Activated CD4-positive, alpha-beta memory T cell treated with anti-CD3 and anti-CD28 coated beads, Interleukin-2, amount 10 ng/mL, durations not matched to agents 7 days and 5 days (primary cell): ENCODE measurements around the gene ZBTB42. TPM values are rescaled to one million over a fixed set of nuclear protein-coding genes. Genes with fewer than 3 reads are reported as not detected.

Experiments
- CTCF ChIA-PET: fragments of 350-600 bp; sonication (Branson Sonifier 250); formaldehyde crosslinking; loops from one replicate; lab custom pipeline; 2021; ENCODE audit warnings: antibody characterized with exemption, inconsistent platforms; lab: Charles Lee
- POLR2A ChIA-PET: fragments of 350-600 bp; sonication (Branson Sonifier 250); formaldehyde crosslinking; loops from one replicate; lab custom pipeline; 2021; ENCODE audit warnings: antibody characterized with exemption; lab: Charles Lee
- DNase-seq: peaks from one replicate; pipeline ENCODE4 v3.0.0-alpha.2; 2020
- H3K27ac Mint-ChIP-seq: one replicate; pipeline ENCODE4 v1.8.0; 2021; ENCODE audit warnings: mild to moderate bottlenecking, mixed read lengths
- H3K27me3 Mint-ChIP-seq: one replicate; pipeline ENCODE4 v1.8.0; 2021; ENCODE audit warnings: mixed read lengths
- H3K36me3 Mint-ChIP-seq: one replicate; pipeline ENCODE4 v1.8.0; 2021; ENCODE audit warnings: low read depth, mixed read lengths
- H3K4me1 Mint-ChIP-seq: one replicate; pipeline ENCODE4 v1.8.0; 2021; ENCODE audit warnings: mixed read lengths
- H3K4me3 Mint-ChIP-seq: one replicate; pipeline ENCODE4 v1.8.0; 2021; ENCODE audit warnings: mild to moderate bottlenecking, mixed read lengths
- H3K9me3 Mint-ChIP-seq: one replicate; pipeline ENCODE4 v1.8.0; 2021; ENCODE audit warnings: mixed read lengths
- total RNA-seq, 2 experiments: library from RNA; stranded (reverse); gene quantifications; one replicate each; pipeline ENCODE4 v1.2.3, GENCODE V29; 2021

Gene ZBTB42
- 1 to 10 TPM; 4.9 to 5.5 TPM for total RNA-seq

DNA sequence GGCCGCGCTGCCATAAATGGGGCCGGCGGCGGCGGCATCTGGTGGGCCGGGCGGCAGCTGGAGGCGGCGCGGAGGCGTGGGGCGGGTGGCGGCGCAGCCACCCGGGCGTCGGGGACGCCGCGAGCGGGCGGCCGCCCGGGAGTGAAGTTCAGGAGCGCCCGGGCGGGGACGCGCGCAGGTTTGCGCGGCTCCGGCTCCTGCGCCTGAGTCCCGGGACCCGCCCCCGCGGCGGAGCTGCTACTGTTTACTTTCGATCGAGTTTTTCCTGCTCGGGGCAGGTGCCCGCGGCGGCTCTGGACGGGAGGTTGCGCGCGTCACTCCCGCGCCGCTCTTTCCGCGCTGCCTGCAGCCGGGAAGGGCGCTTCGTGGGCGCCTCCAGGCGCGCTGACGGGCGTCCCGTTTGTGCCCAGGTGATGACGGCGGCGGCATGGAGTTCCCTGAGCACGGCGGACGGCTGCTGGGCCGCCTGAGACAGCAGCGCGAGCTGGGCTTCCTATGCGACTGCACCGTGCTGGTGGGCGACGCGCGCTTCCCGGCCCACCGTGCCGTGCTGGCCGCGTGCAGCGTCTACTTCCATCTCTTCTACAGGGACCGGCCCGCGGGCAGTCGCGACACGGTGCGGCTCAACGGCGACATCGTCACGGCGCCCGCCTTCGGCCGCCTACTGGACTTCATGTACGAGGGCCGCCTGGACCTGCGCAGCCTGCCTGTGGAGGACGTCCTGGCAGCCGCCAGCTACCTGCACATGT, at the start of gene ZBTB42:
ZBTB42 (plus strand) TSS at position 331 of the 749 bp plus-strand sequence; CDS start at position 428, 97 bp downstream.
- ChIA-PET CTCF (interaction anchor here (0.9 to 2.2 kb wide), 3 partner anchors 32 to 48 kb away, joined by 3 to 8 read pairs (median 3); partner anchors contain the start of gene SIVA1), POLR2A (interaction anchor here (1.0 to 3.0 kb wide), 7 partner anchors 10 to 264 kb away, joined by 3 to 19 read pairs (median 4); partner anchors contain the start of genes GPR132 and SIVA1)
- no peaks in the 10 kb centered on the region for H3K9me3 Mint-ChIP-seq
- H3K4me1 Mint-ChIP-seq: peaks cover 28% of the 10 kb centered on the region
- DNase-seq: peak; percentile 79
- peak within 1 kb of the TSS; percentile 81 for H3K4me3 Mint-ChIP-seq
- peak within 1 kb of the TSS; percentile 61 for H3K27ac Mint-ChIP-seq
- H3K36me3 Mint-ChIP-seq: no peaks in the 10 kb centered on the region
- peaks cover 9% of the 10 kb centered on the region for H3K27me3 Mint-ChIP-seq

DNA sequence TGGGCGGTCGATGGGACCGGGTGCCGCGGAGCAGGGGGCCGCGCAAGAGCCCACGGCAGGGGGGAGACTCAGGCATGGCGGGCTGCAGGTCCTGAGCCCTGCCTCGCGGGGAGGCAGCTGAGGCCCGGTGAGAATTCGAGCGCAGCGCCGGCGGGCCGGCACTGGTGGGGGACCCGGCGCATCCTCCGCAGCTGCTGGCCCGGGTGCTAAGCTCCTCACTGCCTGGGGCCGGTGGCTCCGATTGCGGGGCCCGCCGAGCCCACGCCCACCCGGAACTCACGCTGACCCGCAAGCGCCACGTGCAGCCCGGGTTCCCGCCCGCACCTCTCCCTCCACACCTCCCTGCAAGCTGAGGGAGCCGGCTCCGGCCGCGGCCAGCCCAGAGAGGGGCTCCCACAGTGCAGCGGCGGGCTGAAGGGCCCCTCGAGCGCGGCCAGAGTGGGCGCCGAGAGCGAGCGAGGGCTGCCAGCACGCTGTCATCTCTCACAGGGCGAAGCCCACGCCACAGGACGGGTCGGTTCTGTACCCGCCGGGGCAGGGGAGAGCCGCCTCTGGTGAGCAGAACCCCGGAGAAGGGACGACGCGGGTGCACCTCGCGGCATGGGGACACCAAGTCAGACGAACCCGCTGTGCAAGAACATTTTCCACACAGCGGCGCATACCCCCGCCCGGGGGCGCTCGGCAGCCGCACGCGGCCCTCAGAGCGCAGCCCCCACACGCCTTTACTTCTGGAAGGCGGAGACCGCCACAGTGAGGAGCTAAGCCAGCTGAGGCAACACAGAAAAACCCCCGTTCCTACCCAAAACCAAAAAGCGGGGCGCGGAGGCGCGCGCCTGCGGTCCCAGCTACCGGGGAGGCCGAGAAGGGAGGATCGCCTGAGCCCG, 49.1 kb upstream of the ZBTB42 start:
- no peaks in the 10 kb centered on the region for H3K27me3 Mint-ChIP-seq
- H3K4me1 Mint-ChIP-seq: peaks cover 35% of the 10 kb centered on the region
- peaks cover 9% of the 10 kb centered on the region for H3K36me3 Mint-ChIP-seq
- no peak for DNase-seq
- H3K27ac Mint-ChIP-seq: peak overlapping the region; percentile 90
- peak overlapping the region; percentile 78 for H3K4me3 Mint-ChIP-seq
- ChIA-PET CTCF (interaction anchor here (0.9 to 4.6 kb wide), 10 partner anchors 13 to 268 kb away, joined by 3 to 29 read pairs (median 6); partner anchors contain the start of genes ADSS1 and ZBTB42), POLR2A (interaction anchor here (0.7 to 3.2 kb wide), 28 partner anchors 10 to 1190 kb away, joined by 3 to 29 read pairs (median 6); partner anchors contain the start of genes ADSS1, BAG5, CDCA4 and GPR132)
- no peaks in the 10 kb centered on the region for H3K9me3 Mint-ChIP-seq

- Mint-ChIP-seq H3K36me3 (peaks cover 14% of the 10 kb centered on the region), H3K27ac (peak overlapping the region; percentile 90), H3K27me3 (no peaks in the 10 kb centered on the region), H3K4me1 (peaks cover 40% of the 10 kb centered on the region), H3K4me3 (peak overlapping the region; percentile 78), H3K9me3 (no peaks in the 10 kb centered on the region)
- POLR2A ChIA-PET: interaction anchor here (0.7 to 3.2 kb wide), 28 partner anchors 9 to 1190 kb away, joined by 3 to 29 read pairs (median 6); partner anchors contain the start of genes ADSS1, BAG5, CDCA4 and GPR132
- CTCF ChIA-PET: interaction anchor here (0.9 to 4.6 kb wide), 10 partner anchors 13 to 267 kb away, joined by 3 to 29 read pairs (median 6); partner anchors contain the start of genes ADSS1 and ZBTB42
- no peak for DNase-seq
These were observed 48.5 kb upstream of the ZBTB42 start for GRCh38 chr14:104752423-104752734.

- Mint-ChIP-seq H3K4me1 (peaks cover 42% of the 10 kb centered on the region), H3K4me3 (peak within 1 kb of the TSS; percentile 78), H3K27ac (peak within 1 kb of the TSS; percentile 90), H3K9me3 (no peaks in the 10 kb centered on the region), H3K27me3 (no peaks in the 10 kb centered on the region), H3K36me3 (peaks cover 18% of the 10 kb centered on the region)
- ChIA-PET POLR2A (interaction anchor here (0.8 to 3.2 kb wide), 27 partner anchors 9 to 1191 kb away, joined by 3 to 29 read pairs (median 6); partner anchors contain the start of genes ADSS1, BAG5, CDCA4 and GPR132), CTCF (interaction anchor here (0.9 to 4.6 kb wide), 11 partner anchors 12 to 267 kb away, joined by 3 to 29 read pairs (median 4); partner anchors contain the start of genes ADSS1 and ZBTB42)
- DNase-seq: peak; percentile 100
These were observed 48.0 kb upstream of the ZBTB42 start, which contains the start of gene SIVA1 for GRCh38 chr14:104752735-104753527. Gene SIVA1 (plus strand): TSS chr14:104753147. CDS start chr14:104753202, 55 bp downstream.

- peak; percentile 35 for DNase-seq
- POLR2A ChIA-PET: interaction anchor here (0.9 to 3.2 kb wide), 16 partner anchors 8 to 312 kb away, joined by 3 to 29 read pairs (median 8); partner anchors contain the start of genes ADSS1, GPR132 and ZBTB42
These were observed 47.2 kb upstream of the ZBTB42 start for GRCh38 chr14:104753528-104754212.

DNA sequence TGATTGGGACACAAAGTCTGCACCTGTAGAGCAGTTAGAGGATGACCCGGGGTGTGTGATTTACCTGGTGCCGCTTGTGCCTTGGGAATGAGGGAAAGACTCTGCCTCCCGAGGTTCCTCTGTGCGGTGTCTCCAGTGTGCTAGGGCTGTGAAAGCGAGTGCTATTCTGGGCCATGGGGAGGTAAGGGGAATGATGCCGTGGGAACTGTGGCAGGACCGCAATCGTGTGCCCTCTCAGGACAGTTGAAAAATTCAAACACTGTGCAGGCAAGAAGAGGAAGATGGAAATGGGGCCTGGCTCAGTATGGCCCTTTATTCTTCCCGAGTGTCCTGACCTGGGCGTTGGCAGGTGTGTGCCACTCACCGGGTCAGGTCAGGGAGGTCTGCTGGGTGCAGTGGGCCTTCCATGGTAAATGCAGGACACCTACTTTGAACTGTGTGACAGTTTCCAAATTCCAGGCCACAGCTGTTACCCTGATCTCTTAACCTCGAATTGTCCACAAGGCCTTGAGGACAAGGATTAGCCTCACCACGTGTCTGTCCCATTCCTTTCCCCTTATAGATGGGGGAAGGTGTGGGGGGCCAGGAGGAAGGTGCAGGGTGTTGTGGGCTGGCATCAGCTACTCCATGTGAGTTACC, 46.6 kb upstream of the ZBTB42 start:
- POLR2A ChIA-PET: interaction anchor here (0.8 to 2.8 kb wide), 6 partner anchors 12 to 59 kb away, joined by 3 to 19 read pairs (median 6); partner anchors contain the start of gene ZBTB42

More at GRCh38 chr14:104753528-104754212, 47.2 kb upstream of the ZBTB42 start:
- peaks cover 42% of the 10 kb centered on the region for H3K4me1 Mint-ChIP-seq
- H3K4me3 Mint-ChIP-seq: peak overlapping the region; percentile 78
- CTCF ChIA-PET: interaction anchor here (1.0 to 4.6 kb wide), 5 partner anchors 12 to 73 kb away, joined by 3 to 29 read pairs (median 14); partner anchors contain the start of gene ZBTB42
- no peaks in the 10 kb centered on the region for H3K9me3 Mint-ChIP-seq
- no peaks in the 10 kb centered on the region for H3K27me3 Mint-ChIP-seq
- peak overlapping the region; percentile 67 for H3K27ac Mint-ChIP-seq
- peaks cover 18% of the 10 kb centered on the region for H3K36me3 Mint-ChIP-seq

DNA sequence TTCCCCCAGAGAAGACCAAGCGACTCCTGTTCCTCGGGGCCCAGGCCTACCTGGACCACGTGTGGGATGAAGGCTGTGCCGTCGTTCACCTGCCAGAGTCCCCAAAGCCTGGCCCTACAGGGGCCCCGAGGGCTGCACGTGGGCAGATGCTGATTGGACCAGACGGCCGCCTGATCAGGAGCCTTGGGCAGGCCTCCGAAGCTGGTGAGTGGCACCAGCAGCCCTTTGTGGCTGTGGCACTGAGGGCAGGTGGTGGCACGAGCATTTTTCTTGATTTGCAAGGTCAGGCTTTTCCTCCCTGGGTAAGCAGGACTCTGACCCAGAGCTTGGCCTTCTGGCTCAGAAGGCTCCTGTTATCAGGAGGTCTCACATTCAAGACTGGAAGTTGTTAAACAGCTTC, 45.3 kb upstream of the ZBTB42 start:
- CTCF ChIA-PET: interaction anchor here (1.3 kb wide), 1 partner anchor 13 kb away, joined by 3 read pairs; no protein-coding TSS in a partner anchor
- H3K27me3 Mint-ChIP-seq: no peaks in the 10 kb centered on the region

More for the DNA sequence above, 46.6 kb upstream of the ZBTB42 start:
- CTCF ChIA-PET: interaction anchor here (1.0 to 4.6 kb wide), 4 partner anchors 11 to 63 kb away, joined by 3 to 29 read pairs (median 14); no protein-coding TSS in a partner anchor
- Mint-ChIP-seq H3K27ac (peak overlapping the region; percentile 67), H3K4me1 (peaks cover 42% of the 10 kb centered on the region), H3K9me3 (no peaks in the 10 kb centered on the region), H3K4me3 (peak overlapping the region; percentile 78), H3K27me3 (no peaks in the 10 kb centered on the region), H3K36me3 (peaks cover 25% of the 10 kb centered on the region)
- no peak for DNase-seq

GRCh38 chr14:104756477-104757237, 44.2 kb upstream of the ZBTB42 start:
- Mint-ChIP-seq H3K4me3 (no peak overlapping the region), H3K27me3 (no peaks in the 10 kb centered on the region), H3K9me3 (no peaks in the 10 kb centered on the region), H3K4me1 (peaks cover 42% of the 10 kb centered on the region), H3K36me3 (peaks cover 40% of the 10 kb centered on the region), H3K27ac (peak overlapping the region; percentile 40)
- POLR2A ChIA-PET: no interaction called here
- CTCF ChIA-PET: interaction anchor here (1.3 kb wide), 1 partner anchor 12 kb away, joined by 3 read pairs; no protein-coding TSS in a partner anchor
- DNase-seq: no peak

More for the DNA sequence above, 45.3 kb upstream of the ZBTB42 start:
- no peak overlapping the region for H3K4me3 Mint-ChIP-seq
- H3K27ac Mint-ChIP-seq: peak overlapping the region; percentile 52
- peaks cover 32% of the 10 kb centered on the region for H3K36me3 Mint-ChIP-seq
- POLR2A ChIA-PET: interaction anchor here (1.2 kb wide), 1 partner anchor 13 kb away, joined by 5 read pairs; no protein-coding TSS in a partner anchor
- peaks cover 42% of the 10 kb centered on the region for H3K4me1 Mint-ChIP-seq
- no peaks in the 10 kb centered on the region for H3K9me3 Mint-ChIP-seq
- DNase-seq: no peak

GRCh38 chr14:104757238-104757585, 43.7 kb upstream of the ZBTB42 start:
- ChIA-PET CTCF (no interaction called here), POLR2A (no interaction called here)
- H3K4me1 Mint-ChIP-seq: peaks cover 42% of the 10 kb centered on the region
- no peak overlapping the region for H3K4me3 Mint-ChIP-seq
- DNase-seq: no peak
- peaks cover 43% of the 10 kb centered on the region for H3K36me3 Mint-ChIP-seq
- no peaks in the 10 kb centered on the region for H3K9me3 Mint-ChIP-seq
- H3K27me3 Mint-ChIP-seq: no peaks in the 10 kb centered on the region
- H3K27ac Mint-ChIP-seq: peak overlapping the region; percentile 31
